Measurements from ENCODE around the gene ZNF148.

DNA sequence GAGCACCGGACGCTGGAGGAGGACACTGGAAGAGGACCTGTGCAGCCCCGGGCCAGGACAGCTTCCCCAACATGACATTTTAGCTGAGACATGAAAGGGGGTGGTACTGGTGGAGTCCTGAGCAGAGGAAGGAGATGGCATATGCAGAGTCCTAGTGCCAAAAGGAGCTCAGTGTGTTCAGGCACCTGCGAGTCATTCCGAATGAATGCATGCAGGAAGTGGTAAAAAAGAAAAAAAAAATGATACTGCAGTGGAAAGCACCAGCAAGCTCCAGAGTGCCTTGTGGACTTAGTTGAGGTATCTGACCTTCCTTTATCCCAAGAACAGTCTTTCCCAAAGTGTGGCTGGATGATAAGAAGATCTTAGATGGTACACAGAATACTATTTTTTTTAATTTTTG is 6.6 kb upstream of the ZNF148 start:
- TF ChIP-seq, protein P1, sequence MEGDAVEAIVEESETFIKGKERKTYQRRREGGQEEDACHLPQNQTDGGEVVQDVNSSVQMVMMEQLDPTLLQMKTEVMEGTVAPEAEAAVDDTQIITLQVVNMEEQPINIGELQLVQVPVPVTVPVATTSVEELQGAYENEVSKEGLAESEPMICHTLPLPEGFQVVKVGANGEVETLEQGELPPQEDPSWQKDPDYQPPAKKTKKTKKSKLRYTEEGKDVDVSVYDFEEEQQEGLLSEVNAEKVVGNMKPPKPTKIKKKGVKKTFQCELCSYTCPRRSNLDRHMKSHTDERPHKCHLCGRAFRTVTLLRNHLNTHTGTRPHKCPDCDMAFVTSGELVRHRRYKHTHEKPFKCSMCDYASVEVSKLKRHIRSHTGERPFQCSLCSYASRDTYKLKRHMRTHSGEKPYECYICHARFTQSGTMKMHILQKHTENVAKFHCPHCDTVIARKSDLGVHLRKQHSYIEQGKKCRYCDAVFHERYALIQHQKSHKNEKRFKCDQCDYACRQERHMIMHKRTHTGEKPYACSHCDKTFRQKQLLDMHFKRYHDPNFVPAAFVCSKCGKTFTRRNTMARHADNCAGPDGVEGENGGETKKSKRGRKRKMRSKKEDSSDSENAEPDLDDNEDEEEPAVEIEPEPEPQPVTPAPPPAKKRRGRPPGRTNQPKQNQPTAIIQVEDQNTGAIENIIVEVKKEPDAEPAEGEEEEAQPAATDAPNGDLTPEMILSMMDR (conservative IDR thresholded peaks at IDR 0.05) = no peak
- TF ChIP-seq ZFX (IDR thresholded peaks at IDR 0.05) = no peak

All from C4-2B (cell line).